BLaER1 treated with 17β-estradiol and CSF1 and Interleukin-3, amounts not matched to agents 10 nM and 100 nM (cell line): ENCODE data around the gene KRT12.

ENCODE experiments used
- H3K27ac ChIP-seq, 11 experiments: shearing (Covaris generic); formaldehyde crosslinking; 2 replicates each; pipeline ENCODE4 v1.8.1; 2022
- H3K27me3 ChIP-seq, 11 experiments: shearing (Covaris generic); formaldehyde crosslinking; 2 replicates each; pipeline ENCODE4 v1.8.1; 2022
- H3K36me3 ChIP-seq, 11 experiments: shearing (Covaris generic); formaldehyde crosslinking; 2 replicates each; pipeline ENCODE4 v1.8.1; 2022
- H3K4me1 ChIP-seq, 10 experiments: shearing (Covaris generic); formaldehyde crosslinking; 2 replicates each; pipeline ENCODE4 v1.8.1; 2022
- H3K4me2 ChIP-seq, 11 experiments: shearing (Covaris generic); formaldehyde crosslinking; 2 replicates each; pipeline ENCODE4 v1.8.1; 2022
- H3K4me3 ChIP-seq, 10 experiments: shearing (Covaris generic); formaldehyde crosslinking; 2 replicates each; pipeline ENCODE4 v1.8.1; 2022
- H3K9ac ChIP-seq, 11 experiments: shearing (Covaris generic); formaldehyde crosslinking; 2 replicates each; pipeline ENCODE4 v1.8.1; 2022
- H3K9me3 ChIP-seq, 11 experiments: shearing (Covaris generic); formaldehyde crosslinking; replicated peaks in 1 of 11; 2 replicates each; pipeline ENCODE4 v1.8.1; 2022
- H4K20me1 ChIP-seq, 11 experiments: shearing (Covaris generic); formaldehyde crosslinking; 2 replicates each; pipeline ENCODE4 v1.8.1; 2022
- Cebpa-rat ChIP-seq, 11 experiments: shearing (Covaris generic); IDR thresholded peaks; 2 replicates each; pipeline ENCODE4 v1.8.1; 2022

KRT12 gene

DNA sequence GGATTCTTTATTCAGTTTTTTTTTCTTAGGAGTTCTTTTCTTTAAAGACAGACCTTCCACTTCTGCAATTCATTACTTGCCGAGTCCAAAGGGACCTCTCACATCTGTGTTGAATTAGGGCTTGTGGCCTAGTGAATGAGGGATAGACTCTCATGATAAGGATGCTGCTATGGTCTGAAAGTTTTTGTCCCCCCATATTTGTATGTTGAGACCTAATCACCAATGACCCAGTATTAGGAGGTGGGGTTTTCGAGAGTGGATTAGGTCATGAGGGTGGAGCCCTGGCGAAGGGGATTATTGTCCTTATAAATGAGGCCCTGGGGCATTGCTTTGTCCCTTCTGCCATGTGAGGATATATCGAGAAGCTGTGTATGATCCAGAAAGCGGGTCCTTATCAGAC lies 9.5 kb downstream of the KRT12 start:
- no peaks in the 10 kb centered on the region for H4K20me1 ChIP-seq
- no peak for TF ChIP-seq Cebpa-rat (IDR thresholded peaks at IDR 0.05)
- H3K9ac ChIP-seq: no peak overlapping the region
- H3K27me3 ChIP-seq: no peaks in the 10 kb centered on the region
- peaks cover 0 to 28% (median 0%) of the 10 kb centered on the region in 10 experiments; a peak in 8 of 20 replicates for H3K4me1 ChIP-seq
- no peak overlapping the region for H3K4me2 ChIP-seq
- no peaks in the 10 kb centered on the region for H3K36me3 ChIP-seq
- no peak overlapping the region for H3K4me3 ChIP-seq
- no peak overlapping the region for H3K27ac ChIP-seq
- H3K9me3 ChIP-seq: no peaks in the 10 kb centered on the region

DNA sequence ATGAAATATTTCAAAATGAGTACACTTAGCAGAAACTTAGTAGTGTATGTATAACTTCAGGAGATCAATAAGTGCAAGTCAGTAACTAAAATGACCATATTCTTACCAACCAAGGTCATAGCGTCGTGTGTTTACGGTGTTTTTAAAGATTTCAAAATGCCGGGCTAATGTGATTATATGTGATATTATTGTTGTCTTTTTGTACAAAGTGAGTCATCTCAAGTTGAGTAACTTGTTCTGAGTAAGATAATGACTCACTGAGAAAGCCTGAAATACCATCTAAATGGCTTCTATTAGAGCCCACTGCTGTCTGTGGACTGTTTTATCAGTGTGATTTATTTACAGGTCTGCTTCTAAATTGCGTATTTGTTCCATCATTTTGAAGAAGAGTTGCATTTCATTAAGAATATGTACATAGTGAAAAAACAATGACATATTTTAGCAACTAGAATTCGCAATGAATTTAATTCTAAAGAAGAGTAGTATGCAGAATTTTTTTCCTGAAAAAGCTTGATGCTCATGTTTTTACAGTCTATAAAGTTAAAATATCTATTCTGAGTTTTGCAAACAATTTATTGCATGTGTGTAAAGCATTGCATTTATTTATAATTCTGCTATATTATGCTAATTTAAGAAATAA lies 12.7 kb downstream of the KRT12 start:
- H3K9me3 ChIP-seq: no peaks in the 10 kb centered on the region
- H4K20me1 ChIP-seq: no peaks in the 10 kb centered on the region
- H3K4me1 ChIP-seq: peaks cover 0 to 40% (median 0%) of the 10 kb centered on the region in 10 experiments; a peak in 8 of 20 replicates
- H3K36me3 ChIP-seq: no peaks in the 10 kb centered on the region
- no peaks in the 10 kb centered on the region for H3K27me3 ChIP-seq
- no peak overlapping the region for H3K9ac ChIP-seq
- peak overlapping the region in 3 of 11 experiments; percentile 18 to 57 (median 46); a peak in 5 of 22 replicates for H3K27ac ChIP-seq
- peak overlapping the region in 5 of 11 experiments; percentile 6 to 64 (median 46); a peak in 8 of 22 replicates for H3K4me2 ChIP-seq
- no peak for TF ChIP-seq Cebpa-rat (IDR thresholded peaks at IDR 0.05)
- no peak overlapping the region for H3K4me3 ChIP-seq

DNA sequence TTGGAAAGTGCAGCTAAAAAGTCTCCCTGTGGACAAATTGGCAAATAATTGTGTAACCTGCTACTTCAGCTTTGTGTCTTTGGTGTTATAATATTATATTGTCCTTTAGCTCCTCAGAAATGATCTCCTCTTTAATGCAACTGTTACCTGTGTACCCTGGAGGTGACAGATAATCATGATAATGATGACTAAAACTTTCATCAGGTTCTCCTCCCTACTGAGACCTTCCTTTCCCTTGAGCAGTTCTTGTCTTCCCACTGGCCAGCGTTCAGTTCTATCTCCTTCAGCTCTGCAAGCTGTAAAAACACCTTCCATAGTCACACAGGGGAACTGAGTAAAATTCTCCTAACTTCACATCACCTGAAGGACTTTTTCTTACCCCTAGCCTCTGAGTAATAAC lies 14.7 kb downstream of the KRT12 start:
- Histone ChIP-seq H4K20me1 (no peaks in the 10 kb centered on the region), H3K4me1 (peaks cover 0 to 40% (median 0%) of the 10 kb centered on the region in 10 experiments; a peak in 8 of 20 replicates), H3K9me3 (no peaks in the 10 kb centered on the region), H3K4me2 (no peak overlapping the region), H3K4me3 (no peak overlapping the region), H3K9ac (no peak overlapping the region), H3K27ac (no peak overlapping the region), H3K36me3 (no peaks in the 10 kb centered on the region), H3K27me3 (no peaks in the 10 kb centered on the region)
- TF ChIP-seq Cebpa-rat (IDR thresholded peaks at IDR 0.05): no peak

DNA sequence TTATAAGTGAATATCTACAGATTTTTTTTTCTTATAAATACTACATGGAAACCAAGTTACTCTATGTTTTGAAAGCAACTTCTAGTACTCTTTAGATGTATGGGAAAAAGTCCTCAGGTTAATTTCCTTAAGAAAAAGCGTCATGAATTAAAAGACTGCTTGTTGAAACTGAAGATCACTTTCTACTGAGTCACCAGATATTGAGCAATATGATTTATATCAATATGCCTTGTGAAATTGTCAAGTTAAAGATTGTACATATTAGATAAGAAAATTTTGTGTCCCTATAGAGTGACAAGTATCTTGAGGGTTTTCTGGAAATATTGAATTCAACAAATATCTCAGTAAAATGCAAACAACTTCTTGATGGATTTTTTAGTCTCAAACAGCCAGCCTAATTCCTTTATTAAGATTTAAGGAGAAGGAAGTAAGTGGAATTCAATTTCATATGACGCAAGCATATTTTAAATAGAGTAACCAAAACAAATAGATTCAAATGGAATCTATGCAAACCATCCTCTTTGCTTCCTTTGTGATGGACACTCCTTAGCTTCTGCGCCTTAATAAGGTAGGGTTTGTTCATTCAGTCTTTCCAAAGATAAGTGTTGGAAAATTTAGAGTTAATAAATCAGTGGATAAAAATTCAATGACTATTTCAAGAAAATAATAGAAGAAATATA lies 16.6 kb downstream of the KRT12 start:
- Histone ChIP-seq H3K27me3 (no peaks in the 10 kb centered on the region), H3K9ac (no peak overlapping the region), H3K4me1 (peaks cover 0 to 39% (median 0%) of the 10 kb centered on the region in 10 experiments; a peak in 8 of 20 replicates), H3K27ac (no peak overlapping the region), H3K4me2 (peak overlapping the region in 3 of 11 experiments; percentile 22 to 51 (median 25); a peak in 4 of 22 replicates), H3K4me3 (no peak overlapping the region), H4K20me1 (no peaks in the 10 kb centered on the region), H3K36me3 (no peaks in the 10 kb centered on the region), H3K9me3 (no peaks in the 10 kb centered on the region)
- no peak for TF ChIP-seq Cebpa-rat (IDR thresholded peaks at IDR 0.05)

DNA sequence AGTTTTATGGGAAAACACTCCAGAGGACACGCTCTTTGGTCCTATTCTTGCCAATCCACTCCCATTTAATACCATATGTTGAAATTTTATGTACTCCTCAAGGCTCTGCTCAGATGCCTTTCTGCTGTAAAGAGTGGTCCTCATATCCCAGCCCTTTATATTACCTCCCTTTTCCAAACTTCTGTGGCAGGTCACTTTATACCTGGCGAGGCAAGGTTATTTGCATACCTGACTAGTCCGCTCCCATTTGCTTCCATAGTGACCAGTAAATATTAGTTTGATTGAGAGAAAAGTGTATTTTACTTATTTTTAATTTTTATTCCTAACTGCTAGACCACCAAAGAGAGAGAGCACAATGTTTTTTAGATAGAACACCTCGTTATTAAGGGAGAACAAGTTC lies 17.3 kb downstream of the KRT12 start:
- Histone ChIP-seq H3K9ac (no peak overlapping the region), H3K4me3 (no peak overlapping the region), H3K4me2 (peak overlapping the region in 1 of 11 experiments; percentile 25; a peak in 1 of 22 replicates), H3K36me3 (no peaks in the 10 kb centered on the region), H3K27me3 (no peaks in the 10 kb centered on the region), H3K4me1 (peaks cover 0 to 32% (median 0%) of the 10 kb centered on the region in 10 experiments; a peak in 8 of 20 replicates), H3K27ac (no peak overlapping the region), H3K9me3 (no peaks in the 10 kb centered on the region), H4K20me1 (no peaks in the 10 kb centered on the region)
- TF ChIP-seq Cebpa-rat (IDR thresholded peaks at IDR 0.05): no peak

DNA sequence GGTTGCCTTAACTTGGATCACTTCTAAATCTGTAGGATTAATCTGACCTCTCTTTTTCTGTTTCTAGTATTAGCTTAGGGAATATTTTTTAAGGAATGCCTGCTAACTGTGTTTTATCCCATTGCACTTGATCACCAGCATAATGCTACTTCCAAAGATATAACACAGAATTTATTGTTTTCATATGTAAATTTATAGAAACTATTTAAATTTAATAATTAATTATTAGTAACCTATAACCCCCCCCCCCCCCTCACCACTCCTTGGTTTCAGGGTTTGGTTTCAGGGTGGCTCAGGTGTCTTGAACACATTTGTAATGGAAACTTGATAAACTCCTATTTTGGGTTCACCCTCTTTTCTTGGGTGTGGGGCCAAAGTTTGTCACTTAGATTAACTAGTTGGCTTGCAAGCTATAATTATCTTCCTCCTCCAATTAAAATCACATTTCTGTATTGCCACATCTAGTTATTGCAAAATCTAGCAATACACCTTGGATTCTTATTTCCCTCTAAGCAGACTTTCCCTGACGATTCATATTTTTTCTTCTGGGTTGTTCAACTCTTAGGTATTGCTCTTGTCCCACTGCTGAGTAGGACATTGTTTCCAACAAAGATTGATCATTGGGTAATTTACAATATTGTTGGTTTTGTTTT lies 18.3 kb downstream of the KRT12 start:
- Histone ChIP-seq H3K4me3 (no peak overlapping the region), H3K4me1 (peaks cover 0 to 22% (median 0%) of the 10 kb centered on the region in 10 experiments; a peak in 8 of 20 replicates), H3K36me3 (no peaks in the 10 kb centered on the region), H3K4me2 (no peak overlapping the region), H3K9me3 (no peaks in the 10 kb centered on the region), H3K9ac (no peak overlapping the region), H3K27me3 (no peaks in the 10 kb centered on the region), H3K27ac (no peak overlapping the region), H4K20me1 (no peaks in the 10 kb centered on the region)
- no peak for TF ChIP-seq Cebpa-rat (IDR thresholded peaks at IDR 0.05)

DNA sequence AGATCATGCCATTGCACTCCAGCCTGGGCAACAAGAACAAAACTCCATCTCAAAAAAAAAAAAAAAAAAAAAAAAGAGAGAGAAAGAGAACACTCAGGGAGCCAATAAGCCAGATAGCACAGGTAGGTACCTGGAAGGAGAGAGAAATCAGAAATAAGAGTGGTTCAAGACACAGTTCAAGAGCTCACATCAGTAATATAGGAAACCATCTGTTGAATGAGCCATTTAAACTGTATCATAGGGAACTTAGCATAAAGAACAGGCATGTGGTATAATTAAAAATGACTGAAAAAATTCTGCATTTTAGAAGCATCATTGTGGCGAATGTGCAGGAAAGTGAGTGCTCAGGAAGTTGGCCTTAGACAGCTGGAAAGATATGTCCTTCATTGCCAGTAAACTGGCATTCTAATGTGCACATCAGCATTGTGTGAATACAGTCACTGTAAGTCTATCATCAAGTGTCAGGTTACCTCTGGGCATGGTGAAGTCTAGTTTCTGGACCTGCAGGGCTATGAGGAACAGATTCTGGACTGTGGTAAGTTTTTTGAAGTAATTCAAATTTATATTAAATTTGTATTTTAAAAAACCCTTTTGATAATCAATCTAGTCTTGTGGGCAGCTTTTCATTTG lies 20.4 kb downstream of the KRT12 start:
- Histone ChIP-seq H3K36me3 (no peaks in the 10 kb centered on the region), H4K20me1 (no peaks in the 10 kb centered on the region), H3K27ac (no peak overlapping the region), H3K27me3 (no peaks in the 10 kb centered on the region), H3K4me2 (no peak overlapping the region), H3K4me3 (no peak overlapping the region), H3K9ac (no peak overlapping the region), H3K4me1 (peaks cover 0 to 14% (median 0%) of the 10 kb centered on the region in 10 experiments; a peak in 5 of 20 replicates), H3K9me3 (no peaks in the 10 kb centered on the region)
- TF ChIP-seq Cebpa-rat (IDR thresholded peaks at IDR 0.05): no peak

DNA sequence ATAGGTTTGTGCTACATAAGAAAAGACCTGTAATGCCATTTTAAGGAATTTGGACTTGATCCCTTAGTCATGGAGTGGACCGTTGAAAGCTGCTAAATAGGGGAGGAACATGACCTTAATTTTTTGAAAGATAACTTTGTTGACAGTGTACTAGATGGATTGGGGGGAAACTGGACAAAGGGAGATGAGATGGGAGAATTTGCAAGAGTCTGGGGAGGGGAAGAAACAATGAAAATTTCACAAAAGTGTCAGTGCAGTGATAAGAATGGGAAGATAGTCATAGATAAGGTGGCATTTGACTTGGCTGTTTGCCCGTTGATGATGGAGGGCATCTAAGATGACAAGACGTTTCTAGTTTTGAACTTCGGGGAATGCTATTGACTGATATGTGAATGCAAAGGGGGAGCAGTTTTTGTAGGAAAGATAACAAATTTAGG lies 22.3 kb downstream of the KRT12 start:
- H3K27me3 ChIP-seq: no peaks in the 10 kb centered on the region
- H3K4me2 ChIP-seq: no peak overlapping the region
- no peaks in the 10 kb centered on the region for H3K9me3 ChIP-seq
- no peak overlapping the region for H3K9ac ChIP-seq
- no peak overlapping the region for H3K27ac ChIP-seq
- no peak overlapping the region for H3K4me3 ChIP-seq
- TF ChIP-seq Cebpa-rat (IDR thresholded peaks at IDR 0.05): no peak
- no peaks in the 10 kb centered on the region for H4K20me1 ChIP-seq
- H3K36me3 ChIP-seq: no peaks in the 10 kb centered on the region
- H3K4me1 ChIP-seq: peaks cover 0 to 5% (median 0%) of the 10 kb centered on the region in 10 experiments; a peak in 6 of 20 replicates

DNA sequence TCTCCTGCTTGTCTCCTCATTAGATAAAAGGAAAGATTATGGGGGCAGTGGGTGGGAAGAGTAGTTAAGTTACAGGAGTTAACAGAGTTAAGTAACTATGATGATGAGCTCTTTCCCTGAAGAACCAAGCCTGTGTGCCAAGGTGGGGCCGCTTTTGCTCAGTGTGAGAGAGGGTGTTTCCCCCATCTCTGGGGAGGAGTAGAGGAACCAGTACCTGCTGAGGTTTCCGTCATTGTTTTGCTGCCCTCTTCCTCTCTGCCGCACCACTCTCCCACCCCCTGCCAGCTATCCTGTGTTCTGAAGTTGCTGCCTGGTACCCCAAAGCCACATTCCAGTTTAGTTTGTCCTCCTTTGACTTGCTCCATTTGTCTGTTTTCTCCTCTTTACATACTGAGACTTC lies 23.8 kb downstream of the KRT12 start:
- no peak for TF ChIP-seq Cebpa-rat (IDR thresholded peaks at IDR 0.05)
- H3K27ac ChIP-seq: no peak overlapping the region
- H3K27me3 ChIP-seq: no peaks in the 10 kb centered on the region

More for the DNA sequence above, 23.8 kb downstream of the KRT12 start:
- Histone ChIP-seq H3K4me1 (peaks cover 0 to 17% (median 0%) of the 10 kb centered on the region in 10 experiments; a peak in 6 of 20 replicates), H3K9ac (no peak overlapping the region), H3K36me3 (no peaks in the 10 kb centered on the region), H3K4me3 (no peak overlapping the region), H4K20me1 (no peaks in the 10 kb centered on the region), H3K9me3 (no peaks in the 10 kb centered on the region), H3K4me2 (no peak overlapping the region)
